Fibroblast of villous mesenchyme (primary cell): Measurements from ENCODE around the gene MYO1D. TPM values are rescaled to one million over a fixed set of nuclear protein-coding genes. Genes with fewer than 3 reads are reported as not detected.

Source experiments
- DNase-seq: peaks from one replicate; pipeline ENCODE4 v3.0.0-alpha.2; 2010; ENCODE audit warnings: low read depth
- H3K4me3 ChIP-seq: 2 replicates; pipeline ENCODE4 v1.5.1; 2011; ENCODE audit warnings: low read depth, mild to moderate bottlenecking, low read length
- total RNA-seq: library from RNA; depleted of rRNA; stranded (reverse); fragments of >200 nt; gene quantifications from 2 replicates; pipeline ENCODE4 v1.2.3, GENCODE V29; 2012
- TF ChIP-seq, protein P1 (sequence below): IDR thresholded peaks from 2 replicates; pipeline ENCODE4 v1.5.1; 2012; ENCODE audit warnings: low read depth, mild to moderate bottlenecking, low read length; ENCODE audit not compliant: insufficient read depth

The MYO1D gene
- total RNA-seq, 1 donor = 19.0 TPM

DNA sequence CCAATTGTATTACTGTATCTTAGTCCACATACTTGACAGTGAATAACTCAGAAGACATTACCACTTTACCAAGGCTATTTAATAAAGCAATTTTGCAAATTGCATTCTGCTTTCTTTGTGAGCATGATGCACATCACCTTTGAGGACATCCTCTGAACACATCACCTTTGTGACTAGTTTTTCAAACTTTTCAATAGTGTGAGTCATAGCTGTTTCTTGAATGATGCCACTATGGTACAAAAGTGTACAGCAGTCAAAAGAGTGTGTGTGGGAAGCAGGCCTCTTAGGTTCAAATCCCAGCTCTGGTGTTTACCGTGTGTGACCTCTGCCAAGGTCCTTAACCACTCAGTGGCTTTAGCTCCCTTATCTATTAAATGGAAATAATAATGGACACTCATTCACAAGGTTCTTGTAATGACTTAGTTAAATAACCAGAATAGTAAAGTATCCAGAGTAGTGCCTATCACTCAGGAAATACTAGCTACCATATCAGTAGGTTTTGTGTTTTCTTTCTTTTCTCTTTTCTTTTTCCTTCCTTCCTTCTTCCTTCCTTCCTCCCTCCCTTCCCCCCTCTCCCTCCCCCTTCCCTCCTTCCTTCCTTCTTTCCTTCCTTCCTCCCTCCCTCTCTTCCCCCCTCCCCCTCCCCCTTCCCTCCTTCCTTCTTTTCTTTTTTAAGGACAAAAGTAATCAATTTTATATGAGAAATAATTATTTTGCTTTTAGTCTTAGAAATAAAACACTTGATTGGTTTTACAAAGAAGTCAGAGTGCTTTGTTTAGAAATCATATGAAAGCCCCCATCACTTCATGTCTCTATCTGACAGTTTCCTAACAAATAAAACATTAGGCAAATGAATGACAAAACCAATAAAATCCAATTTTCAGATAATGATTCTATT, 178.9 kb downstream of the MYO1D start:
- TF ChIP-seq, protein P1, sequence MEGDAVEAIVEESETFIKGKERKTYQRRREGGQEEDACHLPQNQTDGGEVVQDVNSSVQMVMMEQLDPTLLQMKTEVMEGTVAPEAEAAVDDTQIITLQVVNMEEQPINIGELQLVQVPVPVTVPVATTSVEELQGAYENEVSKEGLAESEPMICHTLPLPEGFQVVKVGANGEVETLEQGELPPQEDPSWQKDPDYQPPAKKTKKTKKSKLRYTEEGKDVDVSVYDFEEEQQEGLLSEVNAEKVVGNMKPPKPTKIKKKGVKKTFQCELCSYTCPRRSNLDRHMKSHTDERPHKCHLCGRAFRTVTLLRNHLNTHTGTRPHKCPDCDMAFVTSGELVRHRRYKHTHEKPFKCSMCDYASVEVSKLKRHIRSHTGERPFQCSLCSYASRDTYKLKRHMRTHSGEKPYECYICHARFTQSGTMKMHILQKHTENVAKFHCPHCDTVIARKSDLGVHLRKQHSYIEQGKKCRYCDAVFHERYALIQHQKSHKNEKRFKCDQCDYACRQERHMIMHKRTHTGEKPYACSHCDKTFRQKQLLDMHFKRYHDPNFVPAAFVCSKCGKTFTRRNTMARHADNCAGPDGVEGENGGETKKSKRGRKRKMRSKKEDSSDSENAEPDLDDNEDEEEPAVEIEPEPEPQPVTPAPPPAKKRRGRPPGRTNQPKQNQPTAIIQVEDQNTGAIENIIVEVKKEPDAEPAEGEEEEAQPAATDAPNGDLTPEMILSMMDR = no peak
- no peak for DNase-seq
- H3K4me3 ChIP-seq = no peak overlapping the region

DNA sequence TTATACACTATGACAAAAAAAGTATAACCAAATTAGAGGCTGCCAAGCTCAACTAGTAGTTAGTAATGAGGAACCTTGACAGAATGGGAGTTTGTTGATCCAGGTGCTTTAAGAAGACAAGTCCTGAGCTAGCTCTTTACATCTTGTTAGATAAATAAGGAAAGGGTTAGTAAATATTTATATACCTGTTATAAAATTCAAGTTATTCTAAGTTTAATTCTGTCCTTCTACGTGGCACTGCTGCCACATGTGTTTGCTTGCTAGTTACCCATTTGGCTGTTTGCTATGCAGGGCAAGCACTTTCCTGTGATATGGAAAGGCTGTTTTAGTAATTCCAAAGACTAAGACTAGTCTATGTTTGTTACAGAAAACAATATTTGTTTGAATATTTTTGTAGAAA, 180.5 kb downstream of the MYO1D start:
- no peak overlapping the region for H3K4me3 ChIP-seq
- TF ChIP-seq, protein P1 = no peak
- no peak for DNase-seq

- TF ChIP-seq, protein P1 = no peak
- DNase-seq = no peak
- no peak overlapping the region for H3K4me3 ChIP-seq
These were observed 181.1 kb downstream of the MYO1D start for GRCh38 chr17:32695864-32696263.

- TF ChIP-seq, protein P1 = no peak
- H3K4me3 ChIP-seq = no peak overlapping the region
- DNase-seq = no peak
These were observed 183.6 kb downstream of the MYO1D start for GRCh38 chr17:32693194-32693897.

GRCh38 chr17:32692179-32692578, 184.7 kb downstream of the MYO1D start:
- no peak overlapping the region for H3K4me3 ChIP-seq
- DNase-seq = no peak
- TF ChIP-seq, protein P1 = no peak

DNA sequence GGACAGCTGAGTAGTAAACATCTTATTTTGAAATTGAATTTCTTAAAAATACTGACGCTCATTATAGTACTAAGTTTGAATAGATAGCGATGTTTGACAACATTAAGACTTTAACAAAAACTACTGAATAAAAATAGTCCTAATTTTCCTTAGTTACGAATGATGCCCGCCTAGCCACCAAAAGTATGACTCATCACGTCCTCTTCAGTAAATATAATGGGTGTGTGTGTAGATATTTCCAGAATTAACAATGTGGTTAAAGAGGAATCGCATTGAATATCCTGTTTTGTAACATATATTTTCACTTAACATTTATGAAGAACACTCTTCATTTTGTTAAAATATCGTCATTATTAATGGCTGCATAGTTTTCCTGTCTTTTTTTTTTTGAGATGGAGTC, 187.6 kb downstream of the MYO1D start:
- no peak for DNase-seq
- TF ChIP-seq, protein P1 = no peak
- H3K4me3 ChIP-seq = no peak overlapping the region
